Activated CD8-positive, alpha-beta memory T cell treated with anti-CD3 and anti-CD28 coated beads for 24 hours (primary cell): ENCODE data around the gene MYF6.

Experiments used
- DNase-seq: peaks from one replicate; pipeline ENCODE4 v3.0.0-alpha.2; 2020

The MYF6 gene

GRCh38 chr12:80708259-80708974, 983 bp downstream of the MYF6 start:
- DNase-seq = no peak

GRCh38 chr12:80708975-80709328, 1.5 kb downstream of the MYF6 start:
- DNase-seq = no peak

- DNase-seq = no peak
Observed at GRCh38 chr12:80709811-80710726, 2.6 kb downstream of the MYF6 start.

- no peak for DNase-seq
Observed at GRCh38 chr12:80710727-80711449, 3.5 kb downstream of the MYF6 start.

GRCh38 chr12:80711866-80712265, 4.4 kb downstream of the MYF6 start:
- DNase-seq = no peak

GRCh38 chr12:80712866-80713265, 5.4 kb downstream of the MYF6 start:
- no peak for DNase-seq

GRCh38 chr12:80713419-80713818, 6.0 kb downstream of the MYF6 start:
- DNase-seq = no peak

- DNase-seq = no peak
Observed at GRCh38 chr12:80714055-80714454, 6.6 kb downstream of the MYF6 start.

- DNase-seq = no peak
Observed at GRCh38 chr12:80714846-80715245, 7.4 kb downstream of the MYF6 start.

- no peak for DNase-seq
Observed at GRCh38 chr12:80715713-80716249, 8.3 kb downstream of the MYF6 start.

GRCh38 chr12:80716696-80717469, 9.4 kb downstream of the MYF6 start, which contains the start of gene MYF5:
MYF5 (plus strand) TSS chr12:80716912; CDS start chr12:80717064, 152 bp downstream.
- DNase-seq = no peak

- DNase-seq = no peak
Observed at GRCh38 chr12:80717856-80718255, 10.4 kb downstream of the MYF6 start.

GRCh38 chr12:80720516-80720915, 13.1 kb downstream of the MYF6 start:
- no peak for DNase-seq

- DNase-seq = no peak
Observed at GRCh38 chr12:80721326-80721725, 13.9 kb downstream of the MYF6 start.

- no peak for DNase-seq
Observed at GRCh38 chr12:80745851-80746505, 38.5 kb downstream of the MYF6 start.

- no peak for DNase-seq
Observed at GRCh38 chr12:80747800-80748199, 40.4 kb downstream of the MYF6 start.

- DNase-seq = no peak
Observed at GRCh38 chr12:80749456-80749855, 42.0 kb downstream of the MYF6 start.

- no peak for DNase-seq
Observed at GRCh38 chr12:80752464-80752863, 45.0 kb downstream of the MYF6 start.

GRCh38 chr12:80754274-80754673, 46.8 kb downstream of the MYF6 start:
- DNase-seq = no peak

- no peak for DNase-seq
Observed at GRCh38 chr12:80756875-80757274, 49.4 kb downstream of the MYF6 start.
